GM11168 (cell line): ENCODE results near the gene GLI3.

Experiments used
- in situ Hi-C: fragments of 300-500 bp; cut with MboI; formaldehyde crosslinking; loops from one replicate; pipeline ENCODE4 v1.12.0; 2022; ENCODE audit warnings: low sequenced_read_pairs; ENCODE audit not compliant: unreplicated experiment

Gene GLI3

GRCh38 chr7:41964183-41964753 is 272.7 kb downstream of the GLI3 start:
- in situ Hi-C loops = no loop called here

- in situ Hi-C loops = no loop called here
Observed at GRCh38 chr7:41956705-41957104, 280.3 kb downstream of the GLI3 start.

GRCh38 chr7:41955893-41956675 is 280.9 kb downstream of the GLI3 start:
- in situ Hi-C loops = no loop called here

GRCh38 chr7:41955451-41955850 is 281.6 kb downstream of the GLI3 start:
- in situ Hi-C loops = no loop called here

- in situ Hi-C loops = no loop called here
Observed at GRCh38 chr7:41954976-41955375, 282.0 kb downstream of the GLI3 start.

GRCh38 chr7:41948503-41948902 is 288.5 kb downstream of the GLI3 start:
- in situ Hi-C loops = no loop called here

GRCh38 chr7:41943094-41943577 is 293.9 kb downstream of the GLI3 start:
- in situ Hi-C loops = no loop called here

GRCh38 chr7:41942468-41943093 is 294.4 kb downstream of the GLI3 start:
- in situ Hi-C loops = no loop called here

GRCh38 chr7:41940760-41941343 is 296.2 kb downstream of the GLI3 start:
- in situ Hi-C loops = no loop called here

GRCh38 chr7:41938371-41938770 is 298.6 kb downstream of the GLI3 start:
- in situ Hi-C loops = no loop called here

GRCh38 chr7:41933427-41933826 is 303.6 kb downstream of the GLI3 start:
- in situ Hi-C loops = no loop called here

- in situ Hi-C loops = no loop called here
Observed at GRCh38 chr7:41931263-41931646, 305.8 kb downstream of the GLI3 start.

- in situ Hi-C loops = no loop called here
Observed at GRCh38 chr7:41930538-41931262, 306.3 kb downstream of the GLI3 start.

GRCh38 chr7:41928781-41929180 is 308.2 kb downstream of the GLI3 start:
- in situ Hi-C loops = no loop called here

GRCh38 chr7:41928166-41928565 is 308.8 kb downstream of the GLI3 start:
- in situ Hi-C loops = no loop called here

GRCh38 chr7:41927380-41927779 is 309.6 kb downstream of the GLI3 start:
- in situ Hi-C loops = no loop called here

- in situ Hi-C loops = no loop called here
Observed at GRCh38 chr7:41925946-41926345, 311.1 kb downstream of the GLI3 start.

GRCh38 chr7:41924796-41925195 is 312.2 kb downstream of the GLI3 start:
- in situ Hi-C loops = no loop called here

GRCh38 chr7:41922373-41922772 is 314.6 kb downstream of the GLI3 start:
- in situ Hi-C loops = no loop called here

GRCh38 chr7:41921453-41921981 is 315.5 kb downstream of the GLI3 start:
- in situ Hi-C loops = no loop called here
